HepG2 (cell line): ENCODE measurements around the gene KRT7. TPM values are rescaled to one million over a fixed set of nuclear protein-coding genes. Genes with fewer than 3 reads are reported as not detected.

Source experiments
- ATAC-seq: fragments of 200-7000 bp; cut with Tn5 transposase; 3 replicates; pipeline ENCODE4 v1.9.1; 2020; ENCODE audit warnings: mild to moderate bottlenecking, moderate library complexity
- BruUV-seq: library from RNA; stranded (reverse); fragments of 400-500 nt; replicated peaks from 2 replicates; lab custom pipeline; 2021; lab: Mats Ljungman, UMichigan
- CTCF ChIA-PET: fragments of 300-600 bp; formaldehyde crosslinking; extraction: SDS; loops from one replicate; lab custom pipeline; 2021; ENCODE audit warnings: low total read pairs, inconsistent platforms, low intra/inter-chr PET ratio; lab: Yijun Ruan, JAX
- POLR2A ChIA-PET: fragments of 350-600 bp; sonication (Branson Sonifier 250); formaldehyde crosslinking; loops from one replicate; lab custom pipeline; 2020; ENCODE audit warnings: antibody characterized with exemption, inconsistent platforms; lab: Yijun Ruan, JAX
- DNase-seq: peaks from one replicate; pipeline ENCODE4 v3.0.0-alpha.2; 2015; ENCODE audit warnings: low spot score
- FAIRE-seq: peaks from 3 replicates; lab custom pipeline; 2011; peaks lifted over from hg19 to GRCh38; lab: Jason Lieb, UNC
- H2AFZ ChIP-seq: one replicate; pipeline ENCODE4 v1.6.1; 2011; ENCODE audit warnings: low read length, inconsistent platforms
- H3K27ac ChIP-seq: fragments of 300-600 bp; 3 replicates; pipeline ENCODE4 v1.8.0; 2011; ENCODE audit warnings: mixed run types, mild to moderate bottlenecking, mixed read lengths, low read length, inconsistent platforms; ENCODE audit not compliant: insufficient read depth; ENCODE audit errors: extremely low read length
- H3K27me3 ChIP-seq, 2 experiments: fragments of 200-600 bp in 1 of 2; 2 replicates in 1 of 2; 3 replicates in 1 of 2; pipeline versions ENCODE4 v1.6.0 to v1.8.0; 2011; ENCODE audit warnings: low read length in 2 of 2, mild to moderate bottlenecking in 2 of 2, moderate library complexity in 2 of 2, inconsistent platforms in 1 of 2; ENCODE audit not compliant: insufficient read depth in 2 of 2, control insufficient read depth in 1 of 2
- H3K36me3 ChIP-seq, 2 experiments: fragments of 200-600 bp in 1 of 2; replicated peaks in 1 of 2; 2 replicates in 1 of 2; 3 replicates in 1 of 2; pipeline versions ENCODE4 v1.5.1 to v1.8.0; 2011; ENCODE audit warnings: low read length in 2 of 2, inconsistent platforms in 1 of 2; ENCODE audit not compliant: insufficient read depth in 2 of 2, control insufficient read depth in 1 of 2
- H3K4me1 ChIP-seq: 2 replicates; pipeline ENCODE4 v1.5.1; 2012; ENCODE audit warnings: low read length, inconsistent platforms; ENCODE audit not compliant: insufficient read depth
- H3K4me2 ChIP-seq: 2 replicates; pipeline ENCODE4 v1.6.0; 2011; ENCODE audit warnings: low read depth, low read length, inconsistent platforms
- H3K4me3 ChIP-seq, 3 experiments: fragments of 200-600 bp in 1 of 3; sonication (generic), shearing (Covaris generic) in 1 of 3; replicated peaks in 1 of 3; 2 replicates each; pipeline ENCODE4 v1.5.1; 2011 to 2016; ENCODE audit warnings: low read length in 3 of 3, inconsistent platforms in 2 of 3, low read depth in 2 of 3, mild to moderate bottlenecking in 2 of 3, control low read depth in 1 of 3, mixed read lengths in 1 of 3; ENCODE audit not compliant: insufficient read depth in 1 of 3
- H3K79me2 ChIP-seq: one replicate; pipeline ENCODE4 v1.6.1; 2011; ENCODE audit warnings: low read length, inconsistent platforms; ENCODE audit not compliant: insufficient read depth
- H3K9ac ChIP-seq: 2 replicates; pipeline ENCODE4 v1.6.0; 2011; ENCODE audit warnings: mild to moderate bottlenecking, low read depth, low read length, inconsistent platforms; ENCODE audit not compliant: insufficient read depth
- H3K9me3 ChIP-seq: 2 replicates; pipeline ENCODE4 v1.5.1; 2012; ENCODE audit warnings: mild to moderate bottlenecking, low read length
- H4K20me1 ChIP-seq: 2 replicates; pipeline ENCODE4 v1.6.0; 2011; ENCODE audit warnings: inconsistent platforms, mild to moderate bottlenecking, low read length, moderate library complexity; ENCODE audit not compliant: insufficient read depth
- ATRX ChIP-seq: sonication (generic); formaldehyde crosslinking; IDR thresholded peaks from 2 replicates; pipeline ENCODE4 v1.4.0; 2020; ENCODE audit warnings: missing genetic modification reagents, borderline replicate concordance
- PREB ChIP-seq: sonication (generic); formaldehyde crosslinking; IDR thresholded peaks from 2 replicates; pipeline ENCODE4 v1.4.0; 2020; ENCODE audit warnings: missing genetic modification reagents
- SETDB1 ChIP-seq: sonication (generic); formaldehyde crosslinking; IDR thresholded peaks from 2 replicates; pipeline ENCODE4 v1.5.1; 2020; ENCODE audit warnings: missing genetic modification reagents, mild to moderate bottlenecking, borderline replicate concordance
- ZNF34 ChIP-seq: sonication (generic); formaldehyde crosslinking; IDR thresholded peaks from 2 replicates; pipeline ENCODE4 v1.4.0; 2020; ENCODE audit warnings: mild to moderate bottlenecking, missing genetic modification reagents, borderline replicate concordance
- ZNF44 ChIP-seq: sonication (generic); formaldehyde crosslinking; IDR thresholded peaks from 2 replicates; pipeline ENCODE4 v1.5.1; 2020; ENCODE audit warnings: mild to moderate bottlenecking, missing genetic modification reagents
- ZNF547 ChIP-seq: sonication (generic); formaldehyde crosslinking; IDR thresholded peaks from 2 replicates; pipeline ENCODE4 v1.5.1; 2020; ENCODE audit warnings: mild to moderate bottlenecking, missing genetic modification reagents
- ZNF768 ChIP-seq: sonication (generic); formaldehyde crosslinking; IDR thresholded peaks from 2 replicates; pipeline ENCODE4 v1.4.0; 2020; ENCODE audit warnings: missing genetic modification reagents
- WGBS: methylation state at CpG from one replicate; pipeline ENCODE4 v1.1.6; 2017; ENCODE audit warnings: low lambda C conversion rate; 5-methylcytosine and 5-hydroxymethylcytosine counted together
- in situ Hi-C: cut with HindIII; loops from 2 replicates; pipeline ENCODE4 v1.10.0; 2017; ENCODE audit warnings: low pct_unique_long_range_greater_than_20kb; ENCODE audit not compliant: extremely low pct_ligation_motif_present
- intact Hi-C: fragments of 100-400 bp; cut with micrococcal nuclease; formaldehyde crosslinking; loops from one replicate; pipeline ENCODE4 v1.10.0; 2022; ENCODE audit not compliant: unreplicated experiment
- polyA plus RNA-seq, 8 experiments: library from polyadenylated mRNA; depleted of rRNA in 3 of 8; stranded (reverse) in 7 of 8; unstranded in 1 of 8; fragments of >200 nt; fragmentation: Illumina TruSeq in 4 of 8; extraction: Trizol in 4 of 8; gene quantifications; 2 replicates each; pipeline versions ENCODE4 v1.2.1 to v1.2.3, GENCODE V29; 2011 to 2016; ENCODE audit warnings: low read depth in 4 of 8, missing spikeins in 1 of 8, mixed read lengths in 1 of 8; ENCODE audit not compliant: insufficient read depth in 1 of 8
- total RNA-seq, 5 experiments: library from RNA; depleted of rRNA; stranded (reverse); fragments of >200 nt; fragmentation: Illumina TruSeq; extraction: Trizol; gene quantifications; 2 replicates each; pipeline ENCODE4 v1.2.3, GENCODE V29; 2016; ENCODE audit warnings: low read depth in 1 of 5
- TF ChIP-seq, protein P1 (sequence below): sonication (generic); formaldehyde crosslinking; IDR thresholded peaks from 2 replicates; pipeline ENCODE4 v1.4.0; 2020; ENCODE audit warnings: missing genetic modification reagents

The KRT7 gene
- total and polyA plus RNA-seq, 2 of the 13 experiments (the other 11 are each of a cell fraction or from before 2014, with no cell fraction given), result 0.83 TPM; not detected in 1

DNA sequence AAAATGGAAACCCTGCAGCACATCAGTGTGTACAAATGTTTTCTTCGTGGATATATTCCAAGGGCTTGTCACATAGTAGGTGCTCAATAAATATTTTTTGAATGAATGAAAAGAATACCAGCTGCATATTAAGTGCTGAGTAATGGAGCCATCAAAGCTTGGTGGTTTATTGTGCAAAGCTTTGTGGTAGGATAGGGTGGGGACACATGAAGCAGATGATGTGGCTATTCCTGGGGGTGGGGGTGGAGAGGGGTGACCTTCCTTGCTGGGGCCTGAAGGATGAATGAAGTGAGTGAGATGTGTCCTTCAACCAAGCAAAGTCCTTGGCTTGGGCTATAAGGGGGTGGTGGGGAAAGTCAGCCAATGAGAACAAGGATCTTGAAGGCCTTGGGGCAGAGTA, 62.6 kb downstream of the KRT7 start:
- no TSS peak for BruUV-seq
- H3K27ac ChIP-seq, result no peak overlapping the region
- ATAC-seq, result no peak
- intact Hi-C loops, result no loop called here
- peaks cover 2 to 10% of the 10 kb centered on the region in 2 experiments; a peak in 1 of 5 replicates for H3K27me3 ChIP-seq
- H3K4me2 ChIP-seq, result no peak overlapping the region
- H3K36me3 ChIP-seq, result no peaks in the 10 kb centered on the region
- H2AFZ ChIP-seq, result no peak overlapping the region
- no peaks in the 10 kb centered on the region for H4K20me1 ChIP-seq
- TF ChIP-seq, protein P1, sequence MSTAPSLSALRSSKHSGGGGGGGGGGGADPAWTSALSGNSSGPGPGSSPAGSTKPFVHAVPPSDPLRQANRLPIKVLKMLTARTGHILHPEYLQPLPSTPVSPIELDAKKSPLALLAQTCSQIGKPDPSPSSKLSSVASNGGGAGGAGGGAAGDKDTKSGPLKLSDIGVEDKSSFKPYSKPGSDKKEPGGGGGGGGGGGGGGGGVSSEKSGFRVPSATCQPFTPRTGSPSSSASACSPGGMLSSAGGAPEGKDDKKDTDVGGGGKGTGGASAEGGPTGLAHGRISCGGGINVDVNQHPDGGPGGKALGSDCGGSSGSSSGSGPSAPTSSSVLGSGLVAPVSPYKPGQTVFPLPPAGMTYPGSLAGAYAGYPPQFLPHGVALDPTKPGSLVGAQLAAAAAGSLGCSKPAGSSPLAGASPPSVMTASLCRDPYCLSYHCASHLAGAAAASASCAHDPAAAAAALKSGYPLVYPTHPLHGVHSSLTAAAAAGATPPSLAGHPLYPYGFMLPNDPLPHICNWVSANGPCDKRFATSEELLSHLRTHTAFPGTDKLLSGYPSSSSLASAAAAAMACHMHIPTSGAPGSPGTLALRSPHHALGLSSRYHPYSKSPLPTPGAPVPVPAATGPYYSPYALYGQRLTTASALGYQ (CRISPR knock-in tag), result no peak
- TF ChIP-seq ZNF34 (CRISPR knock-in tag), result no peak
- in situ Hi-C loops, result no loop called here
- no peaks in the 10 kb centered on the region for H3K79me2 ChIP-seq
- ChIA-PET POLR2A (no interaction called here), CTCF (no interaction called here)
- FAIRE-seq, result no peak
- H3K4me3 ChIP-seq, result no peak overlapping the region
- H3K9ac ChIP-seq, result no peak overlapping the region
- no peaks in the 10 kb centered on the region for H3K4me1 ChIP-seq
- DNase-seq, result no peak
- 0% methylated on average over 1 of the region's 1 CpG for WGBS
- H3K9me3 ChIP-seq, result no peaks in the 10 kb centered on the region

- Histone ChIP-seq H4K20me1 (no peaks in the 10 kb centered on the region), H3K79me2 (no peaks in the 10 kb centered on the region), H3K36me3 (no peaks in the 10 kb centered on the region), H3K27me3 (peaks cover 0 to 9% of the 10 kb centered on the region in 2 experiments; a peak in 1 of 5 replicates), H3K9ac (no peak overlapping the region), H3K4me1 (no peaks in the 10 kb centered on the region), H3K4me2 (no peak overlapping the region), H3K27ac (no peak overlapping the region), H3K9me3 (no peaks in the 10 kb centered on the region), H3K4me3 (no peak overlapping the region), H2AFZ (no peak overlapping the region)
- TF ChIP-seq ZNF44 (CRISPR knock-in tag) (no peak), ZNF768 (no peak), PREB (no peak), SETDB1 (CRISPR knock-in tag) (no peak), ZNF547 (CRISPR knock-in tag) (no peak), ATRX (CRISPR knock-in tag) (no peak)
- no peak for DNase-seq
- in situ Hi-C loops (no loop called here), intact Hi-C loops (no loop called here)
- ChIA-PET POLR2A (no interaction called here), CTCF (no interaction called here)
- ATAC-seq, result no peak
- 17% methylated on average over 5 of the region's 5 CpGs for WGBS
- BruUV-seq, result no TSS peak
- no peak for FAIRE-seq
These were observed 63.7 kb downstream of the KRT7 start for GRCh38 chr12:52296572-52297215.
